Tibial nerve (tissue), 4 donors: ENCODE results near the gene ZDHHC8. TPM values are rescaled to one million over a fixed set of nuclear protein-coding genes. Genes with fewer than 3 reads are reported as not detected.

Experiments
- DNase-seq, 2 donors: peaks; one replicate each; pipeline ENCODE4 v3.0.0-alpha.2; 2019; ENCODE audit warnings: low spot score in 2 of 2
- H3K27ac ChIP-seq, 4 donors: fragments of 200-600 bp; sonication (generic) in 3 of 4; one replicate each; pipeline ENCODE4 v1.5.1; 2017 to 2019; ENCODE audit warnings: mild to moderate bottlenecking in 1 of 4
- H3K27me3 ChIP-seq, 2 donors: fragments of 200-600 bp; sonication (generic) in 1 of 2; one replicate each; pipeline versions ENCODE4 v1.5.1 to v1.6.0; 2017 to 2019
- H3K36me3 ChIP-seq, 3 donors: fragments of 200-600 bp; sonication (generic); one replicate each; pipeline ENCODE4 v1.5.1; 2018 to 2019
- H3K4me1 ChIP-seq, 4 donors: fragments of 200-600 bp; sonication (generic) in 3 of 4; one replicate each; pipeline ENCODE4 v1.5.1; 2017 to 2019
- H3K4me3 ChIP-seq, 4 donors: fragments of 200-600 bp; sonication (generic) in 3 of 4; one replicate each; pipeline ENCODE4 v1.5.1; 2017 to 2019; ENCODE audit warnings: mild to moderate bottlenecking in 1 of 4, moderate library complexity in 1 of 4
- H3K9me3 ChIP-seq, 4 donors: fragments of 200-600 bp; sonication (generic) in 3 of 4; one replicate each; pipeline ENCODE4 v1.5.1; 2017 to 2019
- EP300 ChIP-seq, 2 donors: sonication (generic); formaldehyde crosslinking; IDR thresholded peaks; one replicate each; pipeline ENCODE4 v1.6.1; 2017; ENCODE audit warnings: antibody characterized with exemption in 2 of 2, mild to moderate bottlenecking in 1 of 2
- POLR2A ChIP-seq, 2 donors: fragments of 450-650 bp; IDR thresholded peaks; one replicate each; pipeline ENCODE4 v1.6.1; 2017; ENCODE audit warnings: antibody characterized with exemption in 2 of 2, mild to moderate bottlenecking in 2 of 2, moderate library complexity in 2 of 2
- WGBS, 2 donors: methylation state at CpG; one replicate each; pipeline ENCODE4 v1.1.5; 2018; 5-methylcytosine and 5-hydroxymethylcytosine counted together
- total RNA-seq, 4 donors: library from RNA; depleted of rRNA; stranded (reverse); fragments of >200 nt; gene quantifications; one replicate each; pipeline ENCODE4 v1.1.0, GENCODE V29; 2016
- TF ChIP-seq, protein P1 (sequence below), 5 experiments: fragments of 200-600 bp in 3 of 5; fragments of 450-650 bp in 2 of 5; sonication (generic) in 3 of 5; IDR thresholded peaks; one replicate each; pipeline ENCODE4 v1.5.1; 2016 to 2019; ENCODE audit warnings: antibody characterized with exemption in 5 of 5, mild to moderate bottlenecking in 3 of 5, moderate library complexity in 2 of 5

Gene ZDHHC8
- total RNA-seq, 4 donors from 2014 or later: 40.6 to 53.7 (median 47.4) TPM

DNA sequence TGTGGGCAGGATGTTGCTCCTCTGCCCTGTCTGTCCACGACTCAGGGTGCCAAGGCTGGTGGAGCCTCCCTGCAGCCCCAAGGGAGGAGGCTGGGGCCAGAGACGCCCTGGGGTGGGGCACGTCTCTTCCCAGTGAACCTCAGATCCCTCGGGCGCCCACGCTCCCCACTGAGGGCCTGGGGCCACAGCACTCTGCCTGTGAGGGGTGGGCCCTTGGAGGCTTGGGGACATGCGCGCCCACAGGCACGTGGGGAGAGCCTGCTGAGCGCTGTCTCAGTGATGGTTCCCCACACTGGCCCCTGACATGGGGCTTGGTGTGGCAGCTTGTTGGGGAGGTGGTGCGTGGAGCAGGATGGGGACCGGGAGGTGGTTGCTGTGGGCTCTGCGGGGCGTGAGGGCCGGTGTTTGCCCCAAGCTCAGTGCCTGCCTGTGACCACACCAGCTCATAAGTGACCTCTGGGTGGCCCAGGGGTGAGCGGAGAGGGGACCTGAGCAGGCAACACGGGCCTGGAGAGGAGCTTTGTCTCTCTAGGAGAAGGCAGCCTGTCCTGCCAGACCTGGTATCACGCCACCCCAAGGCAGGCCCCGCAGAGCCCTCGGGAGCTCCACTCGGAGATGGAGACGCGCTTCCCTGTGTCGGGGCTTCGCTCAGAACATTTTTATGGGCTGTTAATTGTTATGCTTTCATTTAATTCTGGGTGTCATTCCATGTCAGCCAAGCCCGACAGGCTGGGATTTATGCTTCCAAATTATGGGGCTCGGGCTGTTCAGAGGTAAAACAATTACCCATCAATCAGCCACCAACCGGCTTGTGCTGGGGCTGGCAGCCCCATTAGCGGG, 46.7 kb downstream of the ZDHHC8 start:
- DNase-seq: no peak
- Histone ChIP-seq H3K27me3 (no peaks in the 10 kb centered on the region), H3K27ac (no peak overlapping the region), H3K36me3 (no peaks in the 10 kb centered on the region), H3K4me3 (no peak overlapping the region), H3K4me1 (no peaks in the 10 kb centered on the region), H3K9me3 (no peaks in the 10 kb centered on the region)
- WGBS, 2 donors: 70 to 76% methylated on average over 23 to 25 of the region's 29 CpGs
- TF ChIP-seq POLR2A (IDR thresholded peaks at IDR 0.05) (no peak), EP300 (IDR thresholded peaks at IDR 0.05) (no peak)
- TF ChIP-seq, protein P1, sequence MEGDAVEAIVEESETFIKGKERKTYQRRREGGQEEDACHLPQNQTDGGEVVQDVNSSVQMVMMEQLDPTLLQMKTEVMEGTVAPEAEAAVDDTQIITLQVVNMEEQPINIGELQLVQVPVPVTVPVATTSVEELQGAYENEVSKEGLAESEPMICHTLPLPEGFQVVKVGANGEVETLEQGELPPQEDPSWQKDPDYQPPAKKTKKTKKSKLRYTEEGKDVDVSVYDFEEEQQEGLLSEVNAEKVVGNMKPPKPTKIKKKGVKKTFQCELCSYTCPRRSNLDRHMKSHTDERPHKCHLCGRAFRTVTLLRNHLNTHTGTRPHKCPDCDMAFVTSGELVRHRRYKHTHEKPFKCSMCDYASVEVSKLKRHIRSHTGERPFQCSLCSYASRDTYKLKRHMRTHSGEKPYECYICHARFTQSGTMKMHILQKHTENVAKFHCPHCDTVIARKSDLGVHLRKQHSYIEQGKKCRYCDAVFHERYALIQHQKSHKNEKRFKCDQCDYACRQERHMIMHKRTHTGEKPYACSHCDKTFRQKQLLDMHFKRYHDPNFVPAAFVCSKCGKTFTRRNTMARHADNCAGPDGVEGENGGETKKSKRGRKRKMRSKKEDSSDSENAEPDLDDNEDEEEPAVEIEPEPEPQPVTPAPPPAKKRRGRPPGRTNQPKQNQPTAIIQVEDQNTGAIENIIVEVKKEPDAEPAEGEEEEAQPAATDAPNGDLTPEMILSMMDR (IDR thresholded peaks at IDR 0.05): no peak

DNA sequence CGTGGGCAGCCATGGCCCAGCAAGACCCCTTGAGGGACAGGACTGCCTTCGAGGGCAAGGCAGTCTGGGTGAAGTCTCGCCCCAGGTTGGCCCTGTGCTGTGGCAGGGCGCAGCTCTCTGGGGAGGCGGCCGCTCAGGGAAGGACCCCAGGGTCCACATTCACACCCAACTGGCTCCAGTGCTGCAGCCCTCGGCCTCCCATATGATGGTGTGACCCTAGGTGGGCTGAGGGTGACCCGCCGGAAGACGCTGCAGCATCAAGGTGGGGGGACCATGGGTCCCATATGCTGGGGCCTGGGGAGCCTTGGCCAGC, 47.3 kb downstream of the ZDHHC8 start:
- no peak overlapping the region for H3K4me3 ChIP-seq
- H3K9me3 ChIP-seq: no peaks in the 10 kb centered on the region
- H3K36me3 ChIP-seq: no peaks in the 10 kb centered on the region
- 83 to 84% methylated on average over 2 to 6 of the region's 10 CpGs for WGBS, 2 donors
- no peaks in the 10 kb centered on the region for H3K27me3 ChIP-seq
- no peaks in the 10 kb centered on the region for H3K4me1 ChIP-seq
- no peak for DNase-seq
- no peak overlapping the region for H3K27ac ChIP-seq
- TF ChIP-seq EP300 (IDR thresholded peaks at IDR 0.05) (no peak), POLR2A (IDR thresholded peaks at IDR 0.05) (no peak)
- TF ChIP-seq, protein P1 (IDR thresholded peaks at IDR 0.05): no peak

- WGBS, 2 donors: 88 to 91% methylated on average over 24 to 25 of the region's 27 CpGs
- TF ChIP-seq POLR2A (IDR thresholded peaks at IDR 0.05): no peak
- TF ChIP-seq, protein P1 (IDR thresholded peaks at IDR 0.05): no peak
- TF ChIP-seq EP300 (IDR thresholded peaks at IDR 0.05): no peak
- Histone ChIP-seq H3K36me3 (no peaks in the 10 kb centered on the region), H3K4me1 (no peaks in the 10 kb centered on the region), H3K9me3 (no peaks in the 10 kb centered on the region), H3K27ac (no peak overlapping the region), H3K4me3 (no peak overlapping the region), H3K27me3 (no peaks in the 10 kb centered on the region)
- DNase-seq: no peak
These were observed 48.0 kb downstream of the ZDHHC8 start for GRCh38 chr22:20179455-20180244.

- DNase-seq: no peak
- TF ChIP-seq POLR2A (IDR thresholded peaks at IDR 0.05) (no peak), EP300 (IDR thresholded peaks at IDR 0.05) (no peak)
- TF ChIP-seq, protein P1 (IDR thresholded peaks at IDR 0.05): no peak
- no peaks in the 10 kb centered on the region for H3K4me1 ChIP-seq
- no peak overlapping the region for H3K27ac ChIP-seq
- no peak overlapping the region for H3K4me3 ChIP-seq
- H3K36me3 ChIP-seq: no peaks in the 10 kb centered on the region
- H3K9me3 ChIP-seq: no peaks in the 10 kb centered on the region
- H3K27me3 ChIP-seq: no peaks in the 10 kb centered on the region
- WGBS, 2 donors: 68 to 72% methylated on average over 8 to 9 of the region's 13 CpGs
These were observed 48.6 kb downstream of the ZDHHC8 start for GRCh38 chr22:20180245-20180630.

DNA sequence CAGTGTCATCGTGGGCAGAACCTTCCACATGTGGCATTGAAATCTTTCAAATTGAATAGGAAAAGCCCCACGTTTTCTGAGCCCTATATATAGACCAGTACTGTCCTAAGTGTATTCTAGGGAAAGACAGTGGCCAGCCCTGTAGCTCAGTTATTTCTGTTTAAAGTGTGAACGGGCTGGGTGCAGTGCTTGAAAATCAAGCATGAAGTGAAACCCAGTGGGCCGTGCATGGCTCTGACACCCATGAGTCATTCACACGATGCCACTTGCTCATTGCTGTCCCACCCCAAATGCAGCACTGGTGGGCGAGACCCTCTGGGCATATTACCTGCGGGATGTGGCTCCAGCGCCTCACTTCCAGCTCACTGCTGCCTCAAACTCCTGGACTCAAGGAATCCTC, 49.0 kb downstream of the ZDHHC8 start:
- 73 to 77% methylated on average over 8 of the region's 8 CpGs for WGBS, 2 donors
- H3K27me3 ChIP-seq: peaks cover 0 to 4% of the 10 kb centered on the region in 2 donors
- no peak for TF ChIP-seq POLR2A (IDR thresholded peaks at IDR 0.05)
- TF ChIP-seq, protein P1 (IDR thresholded peaks at IDR 0.05): no peak
- TF ChIP-seq EP300 (IDR thresholded peaks at IDR 0.05): no peak
- DNase-seq: no peak
- H3K36me3 ChIP-seq: no peaks in the 10 kb centered on the region
- no peaks in the 10 kb centered on the region for H3K9me3 ChIP-seq
- H3K4me3 ChIP-seq: no peak overlapping the region
- no peaks in the 10 kb centered on the region for H3K4me1 ChIP-seq
- H3K27ac ChIP-seq: no peak overlapping the region
